Left cardiac atrium (tissue), 4 donors: ENCODE data around the gene CCL27. TPM values are rescaled to one million over a fixed set of nuclear protein-coding genes. Genes with fewer than 3 reads are reported as not detected.
"Not testable (repeated sequence)": the region's sequence is repeated elsewhere in the genome, so short reads cannot be mapped to it uniquely, and the experiment has no call there.

ENCODE experiments used
- ATAC-seq, 2 donors: fragments of 200-7000 bp; cut with Tn5 transposase; one replicate each; pipeline ENCODE4 v1.9.1; 2020; ENCODE audit warnings: mild to moderate bottlenecking in 2 of 2, moderate library complexity in 2 of 2
- DNase-seq: peaks from one replicate; pipeline ENCODE4 v3.0.0-alpha.2; 2020
- intact Hi-C, 2 donors: fragments of 100-400 bp; cut with DNase I; formaldehyde crosslinking; loops; one replicate each; pipeline versions ENCODE4 v1.14.1 to v1.15.1; 2022 to 2023
- total RNA-seq, 2 donors: library from RNA; stranded (reverse); fragmentation: NEBNext Ultra II Directional; extraction: Animal tissue kit (Norgen Biotek cat#: 25700); gene quantifications; one replicate each; pipeline ENCODE4 v1.2.1, GENCODE V29; 2021
- donor health status: DM: no; HTN: yes; CAD: no.
- donor health status: DM: no; HTN: yes; CAD: no; lungs with severe emphysema.
- donor health status: DM: yes; HTN: yes; CAD: no.
- donor health status: Dilated cardiomyopathy.

Gene CCL27
- total RNA-seq, 2 donors from 2014 or later, result not detected

GRCh38 chr9:34653151-34654072 is 9.0 kb downstream of the CCL27 start:
- ATAC-seq (peak; percentile 7 to 24), DNase-seq (no peak)
- intact Hi-C loops, result no loop called here

GRCh38 chr9:34652602-34653000 is 9.9 kb downstream of the CCL27 start:
- intact Hi-C loops, result no loop called here
- ATAC-seq, result no peak
- no peak for DNase-seq

GRCh38 chr9:34651876-34652601 is 10.4 kb downstream of the CCL27 start, which contains the start of gene IL11RA:
Gene IL11RA, plus strand, starts transcription at chr9:34652185. Its CDS starts 3,033 bp downstream, at chr9:34655218.
- intact Hi-C loops, result no loop called here
- peak; percentile 90 for DNase-seq
- peak; percentile 75 to 82 for ATAC-seq

- ATAC-seq (no peak), DNase-seq (no peak)
- intact Hi-C loops, result no loop called here
These were observed 11.1 kb downstream of the CCL27 start for GRCh38 chr9:34651321-34651720.

GRCh38 chr9:34650816-34651215 is 11.6 kb downstream of the CCL27 start:
- ATAC-seq (no peak), DNase-seq (no peak)
- intact Hi-C loops, result no loop called here

- DNase-seq, result no peak
These were observed 13.8 kb downstream of the CCL27 start for GRCh38 chr9:34648673-34649072.

GRCh38 chr9:34647651-34648050 is 14.8 kb downstream of the CCL27 start:
- DNase-seq (no peak), ATAC-seq (no peak)
- intact Hi-C loops, result no loop called here

More at GRCh38 chr9:34648673-34649072, 13.8 kb downstream of the CCL27 start:
- intact Hi-C loops, result no loop called here
- no peak for ATAC-seq

- DNase-seq (no peak), ATAC-seq (no peak)
- intact Hi-C loops, result no loop called here
These were observed 15.4 kb downstream of the CCL27 start for GRCh38 chr9:34647084-34647403.

- intact Hi-C loops, result no loop called here
- peak; percentile 95 for DNase-seq
- peak; percentile 87 to 89 for ATAC-seq
These were observed 16.0 kb downstream of the CCL27 start, which contains the start of gene GALT for GRCh38 chr9:34646211-34647083. Gene GALT, plus strand, starts transcription at chr9:34646675. Its CDS starts 30 bp downstream, at chr9:34646705.

- intact Hi-C loops, result no loop called here
- ATAC-seq (no peak), DNase-seq (no peak)
These were observed 17.6 kb downstream of the CCL27 start for GRCh38 chr9:34644766-34645314.

GRCh38 chr9:34642679-34643078 is 19.8 kb downstream of the CCL27 start:
- intact Hi-C loops, result no loop called here

GRCh38 chr9:34639322-34639721 is 23.1 kb downstream of the CCL27 start:
- ATAC-seq, DNase-seq, intact Hi-C loops: not testable (repeated sequence)

More at GRCh38 chr9:34642679-34643078, 19.8 kb downstream of the CCL27 start:
- DNase-seq, result no peak
- ATAC-seq, result no peak

GRCh38 chr9:34638138-34638445 is 24.4 kb downstream of the CCL27 start:
- ATAC-seq (no peak), DNase-seq (no peak)
- intact Hi-C loops, result no loop called here

- DNase-seq (peak; percentile 95), ATAC-seq (peak; percentile 96 to 98)
- intact Hi-C loops, result no loop called here
These were observed 24.9 kb downstream of the CCL27 start, which contains the start of gene SIGMAR1 for GRCh38 chr9:34637356-34638137. Gene SIGMAR1, minus strand, starts transcription at chr9:34637787. Its CDS starts 90 bp downstream, at chr9:34637697.

GRCh38 chr9:34636791-34637355 is 25.6 kb downstream of the CCL27 start:
- intact Hi-C loops, result no loop called here
- ATAC-seq, result no peak
- DNase-seq, result no peak

- no peak for ATAC-seq
- DNase-seq, result no peak
- intact Hi-C loops, result no loop called here
These were observed 26.9 kb downstream of the CCL27 start for GRCh38 chr9:34635556-34635955.

- DNase-seq, result no peak
- intact Hi-C loops, result loop anchor here in 1 of 2 donors (1.0 kb wide), 1 partner anchor 21 kb away; no protein-coding TSS in a partner anchor
- ATAC-seq, result no peak
These were observed 27.8 kb downstream of the CCL27 start for GRCh38 chr9:34634551-34635248.
